T follicular helper cell (primary cell): Measurements from ENCODE around the gene BEST4.
"Not testable (repeated sequence)": the region's sequence is repeated elsewhere in the genome, so short reads cannot be mapped to it uniquely, and the experiment has no call there.

Source experiments
- DNase-seq: peaks from one replicate; pipeline ENCODE4 v3.0.0-alpha.2; 2020; ENCODE audit warnings: low read depth
- total RNA-seq, 2 experiments: gene quantifications; one replicate each; lab custom pipeline; 2026; lab: John Stamatoyannopoulos, UW

Gene BEST4
- total RNA-seq, result 0.52 to 1.9 reads per million in 2 experiments

DNA sequence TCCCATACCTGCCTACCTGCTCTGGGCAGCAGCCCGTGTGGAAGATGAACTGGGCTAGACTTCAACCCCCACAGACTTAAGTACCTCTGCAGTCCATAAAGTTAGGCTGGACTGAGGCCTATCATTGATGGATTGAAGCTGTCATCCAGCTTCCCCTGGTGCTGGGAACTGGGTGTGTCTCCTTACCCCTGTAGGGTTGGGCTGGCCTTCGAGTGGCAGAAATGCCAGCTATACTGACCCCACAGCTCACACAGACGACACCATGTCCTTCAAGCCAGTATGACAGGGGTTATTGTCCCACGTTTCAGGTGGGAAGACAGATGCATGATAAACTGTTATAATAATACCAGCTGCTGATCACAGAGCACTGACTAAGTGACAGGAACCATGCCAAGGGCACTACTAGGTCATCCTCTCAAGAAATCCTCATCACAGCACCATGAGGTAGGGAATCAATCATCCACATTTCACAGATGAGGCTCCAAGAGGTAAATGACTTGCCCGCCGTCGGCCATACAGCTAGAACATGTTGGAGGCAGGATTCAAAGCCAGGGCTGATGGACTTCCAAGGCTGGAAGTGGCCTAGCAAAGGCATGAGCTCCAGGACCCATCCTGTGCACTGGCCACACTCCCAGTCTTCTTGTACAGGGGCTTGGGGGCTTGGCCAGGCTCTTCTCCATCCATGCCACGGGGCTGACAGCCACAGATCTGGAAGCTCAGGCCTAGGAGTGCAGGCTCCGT, at the start of gene BEST4:
TSS of gene BEST4 (minus strand) at position 51 of the 741 bp plus-strand sequence. CDS start 465 bp downstream, outside the sequence.
- no peak for DNase-seq

DNA sequence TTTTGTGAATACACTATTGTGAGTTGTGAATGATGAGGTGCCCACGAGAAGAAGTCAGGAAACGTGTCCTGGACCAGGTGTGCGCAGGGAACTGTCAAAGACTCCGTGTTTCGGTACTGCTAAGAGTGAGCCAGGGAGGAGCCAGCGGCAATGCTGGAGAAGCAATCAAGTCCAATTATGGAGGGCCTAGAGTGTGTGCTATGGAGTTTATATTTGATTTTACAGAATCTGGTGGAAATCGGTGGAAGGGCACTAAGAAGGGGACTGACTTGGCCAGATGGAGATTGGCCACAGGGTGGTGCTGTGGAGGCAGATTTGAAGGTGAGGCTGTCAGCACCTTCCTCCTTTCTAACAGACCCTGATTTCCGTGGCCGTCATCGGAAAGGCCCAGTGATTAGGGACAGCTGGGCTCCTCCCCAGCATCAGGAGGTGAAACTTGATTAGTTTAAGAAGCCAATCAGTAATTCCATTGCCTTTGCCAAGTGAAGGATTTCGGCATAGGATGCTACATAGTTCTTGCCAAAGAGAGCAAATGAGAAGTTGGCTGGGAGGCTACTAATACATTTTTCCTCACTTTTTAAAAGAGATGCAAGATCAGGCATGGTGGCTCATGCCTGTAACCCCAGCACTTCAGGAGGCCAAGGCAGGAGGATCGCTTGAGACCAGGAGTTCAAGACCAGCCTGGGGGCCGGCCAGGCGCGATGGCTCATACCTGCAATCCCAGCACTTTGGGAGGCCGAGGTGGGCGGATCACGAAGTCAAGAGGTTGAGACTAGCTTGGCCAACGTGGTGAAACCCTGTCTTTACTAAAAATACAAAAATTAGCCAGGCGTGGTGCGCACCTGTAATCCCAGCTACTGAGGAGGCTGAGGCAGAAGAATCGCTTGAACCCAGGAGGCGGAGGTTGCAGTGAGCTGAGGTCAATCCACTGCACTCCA, 48.0 kb upstream of the BEST4 start:
- DNase-seq, result peak; percentile 73

DNA sequence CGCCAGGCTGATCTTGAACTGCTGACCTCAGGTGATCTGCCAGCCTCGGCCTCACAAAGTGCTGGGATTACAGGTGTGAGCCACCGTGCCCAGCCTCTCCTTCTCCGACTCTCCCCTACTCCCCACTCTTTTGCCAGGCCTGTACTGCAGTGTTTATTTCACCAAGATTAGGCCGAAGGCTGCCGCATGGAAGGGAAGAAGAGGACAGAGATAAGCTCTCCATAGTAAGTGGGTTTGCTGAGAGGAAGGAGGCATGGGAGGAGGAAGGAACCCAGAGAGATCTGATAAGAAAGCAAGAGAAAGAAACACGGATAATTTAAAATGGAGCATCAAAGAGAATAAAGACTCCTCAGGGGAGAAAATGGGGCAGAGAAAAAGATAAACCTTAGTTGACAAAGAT, 46.4 kb upstream of the BEST4 start:
- no peak for DNase-seq

DNA sequence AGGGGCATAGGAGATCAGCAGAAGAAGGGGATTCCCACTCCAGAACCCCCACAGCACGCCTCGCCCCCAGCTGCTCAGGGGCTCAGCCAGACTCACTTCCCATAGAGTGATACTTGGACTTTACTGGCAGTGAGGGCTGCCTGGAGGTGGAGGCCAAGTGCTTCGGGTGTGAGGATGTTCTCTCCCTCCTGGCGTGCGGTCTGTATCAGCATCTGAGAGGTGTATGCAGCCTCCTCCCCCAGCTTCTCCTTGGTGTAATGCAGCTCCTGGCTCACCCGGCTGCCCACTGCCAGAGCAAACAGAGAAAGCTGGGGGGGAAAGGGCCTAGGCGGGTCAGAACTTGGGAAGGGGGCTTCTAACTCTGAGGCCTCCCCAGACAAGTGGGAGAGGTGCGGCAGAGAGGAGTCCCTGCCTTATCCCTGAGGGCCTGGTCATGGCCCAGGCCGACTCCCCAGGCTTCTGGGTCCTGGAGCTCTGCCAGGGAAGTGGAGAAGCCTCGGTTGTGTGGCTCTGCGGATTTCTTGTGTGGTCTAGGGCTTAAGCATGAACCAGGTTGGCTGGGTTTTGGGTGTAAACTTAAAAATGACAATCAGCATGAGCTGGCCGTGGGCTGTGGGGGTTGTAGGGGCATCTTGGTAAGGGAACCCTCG, 44.2 kb upstream of the BEST4 start:
- DNase-seq, result no peak

DNA sequence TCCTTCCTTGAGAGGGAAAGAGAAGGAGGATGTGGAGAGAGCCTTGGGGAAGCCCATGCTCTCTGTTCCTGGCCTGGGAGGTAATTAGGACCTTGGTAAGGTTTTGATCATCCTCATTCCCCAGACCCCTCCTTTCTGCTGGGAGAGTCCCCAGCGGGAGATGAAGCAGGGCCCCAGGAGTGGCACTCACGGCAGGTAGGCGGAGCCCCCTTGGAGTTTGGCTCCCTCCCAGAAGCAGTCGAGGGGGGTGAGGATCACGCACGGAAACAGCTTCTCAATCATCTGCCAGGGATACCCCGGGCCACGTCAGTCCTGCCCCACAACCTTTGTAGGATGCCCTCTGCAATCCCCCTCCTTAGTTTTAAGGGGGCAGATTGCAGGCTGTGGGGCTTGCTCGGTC, 43.5 kb upstream of the BEST4 start:
- DNase-seq, result no peak

DNA sequence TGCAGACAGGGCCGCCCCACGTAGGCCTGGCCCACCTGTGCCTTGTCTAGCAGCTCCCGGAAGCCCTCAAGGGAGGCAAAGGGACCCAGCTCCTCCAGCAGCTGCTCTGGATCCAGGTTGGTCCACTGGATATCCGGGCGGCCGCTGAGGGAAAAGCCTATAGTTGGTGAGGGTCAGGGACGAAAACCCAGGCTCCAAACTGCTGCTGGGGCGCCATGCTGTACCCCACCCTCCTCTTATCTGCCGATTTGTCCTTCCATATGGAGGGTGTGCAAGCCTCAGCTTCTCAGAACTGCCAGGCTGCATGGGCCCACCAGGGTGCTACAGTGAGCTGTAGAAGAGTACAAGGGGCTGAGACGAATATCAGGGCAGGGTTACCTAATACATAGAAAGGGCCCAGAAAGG, 42.9 kb upstream of the BEST4 start:
- no peak for DNase-seq

DNA sequence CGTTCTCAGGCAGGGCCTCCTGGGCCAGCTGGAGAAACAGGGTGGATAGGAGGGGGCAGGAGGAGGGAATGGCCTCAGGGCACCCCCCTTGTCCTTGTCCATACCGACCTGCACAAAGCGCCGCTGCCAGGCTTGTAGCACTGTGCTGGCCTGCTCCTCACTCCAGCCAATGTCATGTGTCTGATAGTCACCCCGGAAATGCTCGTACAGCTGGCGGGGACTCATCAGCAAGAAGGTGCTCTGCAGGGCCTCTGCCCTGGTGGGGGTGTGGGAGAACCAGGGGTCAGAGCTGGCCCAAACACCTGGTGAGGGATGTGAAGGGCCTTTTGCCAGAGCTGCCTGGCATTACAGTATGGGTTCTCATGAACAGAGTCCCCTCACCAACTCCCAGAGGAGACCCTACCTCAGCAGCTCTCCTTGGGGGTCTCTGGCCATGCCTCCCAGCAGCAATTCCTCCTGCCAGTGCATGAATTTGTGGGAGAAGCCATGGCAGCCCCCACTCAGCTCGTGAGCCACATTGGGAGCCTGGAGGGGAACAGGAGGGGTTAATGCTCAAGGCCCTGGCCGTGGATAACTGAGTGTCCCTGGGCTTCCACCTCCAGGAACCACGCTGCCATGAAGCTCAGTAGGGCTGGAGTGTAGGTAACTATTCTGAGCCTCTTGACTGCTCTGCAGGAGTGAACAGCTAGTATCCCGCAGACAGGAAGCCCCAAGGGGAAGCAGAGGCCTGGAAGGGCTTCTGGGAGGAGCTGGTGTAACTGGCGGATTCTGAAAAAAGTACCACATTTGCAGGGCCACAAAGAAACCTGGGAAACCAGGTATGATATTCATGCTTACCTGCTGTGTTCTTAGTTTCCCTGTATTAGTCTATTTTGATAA, 41.8 kb upstream of the BEST4 start:
- no peak for DNase-seq

DNA sequence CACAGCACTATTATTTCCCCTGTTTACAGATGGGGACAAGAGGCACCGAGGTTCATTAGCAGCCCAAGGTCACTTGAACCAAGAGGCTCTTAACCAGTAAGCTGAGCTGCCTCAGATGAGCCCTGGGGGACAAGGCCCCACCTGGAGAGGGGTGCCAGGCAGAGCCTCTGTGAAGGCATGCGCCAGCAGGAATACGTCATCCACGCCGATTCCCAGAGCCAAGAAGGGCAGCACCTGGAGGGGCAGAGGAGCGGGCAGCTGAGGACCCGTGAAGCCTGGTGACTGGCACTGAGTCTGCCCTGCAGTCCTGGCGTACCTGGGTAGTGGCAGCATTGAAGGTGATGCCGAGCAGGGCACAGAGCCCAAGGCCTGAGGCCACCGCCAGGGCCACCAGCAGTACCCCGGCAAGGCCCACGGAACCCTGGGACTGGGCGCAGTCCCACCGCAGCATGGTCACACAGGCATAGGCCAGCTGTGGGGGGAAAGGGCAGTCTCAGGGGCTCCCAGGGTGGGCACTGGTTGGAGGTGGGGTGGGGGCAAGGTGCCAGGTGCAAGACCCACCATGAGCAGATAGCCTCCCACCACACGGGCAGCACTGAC, 41.0 kb upstream of the BEST4 start:
- DNase-seq, result no peak

DNA sequence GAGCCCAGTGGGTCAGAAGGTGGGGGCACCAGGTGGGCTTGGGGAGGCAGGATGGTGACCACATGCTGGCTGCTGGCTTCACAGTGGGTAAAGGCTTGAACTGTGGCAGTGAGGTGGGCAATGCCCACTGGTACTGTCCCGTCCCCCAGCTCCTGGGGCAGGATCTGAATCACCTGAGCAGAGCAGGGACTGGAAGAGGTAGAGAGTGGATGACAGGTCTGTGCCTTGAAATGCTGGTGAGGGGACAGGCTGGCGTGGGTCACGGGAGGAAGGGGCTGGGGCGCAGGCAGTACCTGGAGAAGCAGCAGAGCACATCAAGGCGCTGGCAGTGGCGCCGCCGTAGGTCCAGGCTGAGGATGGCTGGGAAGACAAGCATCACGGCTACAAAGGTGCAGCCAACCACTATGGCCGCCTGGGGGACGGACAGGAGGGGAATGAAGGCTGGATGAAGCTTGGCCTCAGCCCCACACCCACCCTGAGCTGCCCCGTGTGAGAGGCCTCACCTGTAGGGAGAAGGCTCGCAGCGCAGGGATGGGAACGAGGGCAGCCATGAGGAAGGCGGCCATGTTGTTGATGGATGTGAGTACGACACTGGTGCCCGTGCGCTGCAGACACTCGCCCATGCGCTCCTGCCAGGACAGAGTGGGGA, 40.2 kb upstream of the BEST4 start:
- DNase-seq, result no peak

DNA sequence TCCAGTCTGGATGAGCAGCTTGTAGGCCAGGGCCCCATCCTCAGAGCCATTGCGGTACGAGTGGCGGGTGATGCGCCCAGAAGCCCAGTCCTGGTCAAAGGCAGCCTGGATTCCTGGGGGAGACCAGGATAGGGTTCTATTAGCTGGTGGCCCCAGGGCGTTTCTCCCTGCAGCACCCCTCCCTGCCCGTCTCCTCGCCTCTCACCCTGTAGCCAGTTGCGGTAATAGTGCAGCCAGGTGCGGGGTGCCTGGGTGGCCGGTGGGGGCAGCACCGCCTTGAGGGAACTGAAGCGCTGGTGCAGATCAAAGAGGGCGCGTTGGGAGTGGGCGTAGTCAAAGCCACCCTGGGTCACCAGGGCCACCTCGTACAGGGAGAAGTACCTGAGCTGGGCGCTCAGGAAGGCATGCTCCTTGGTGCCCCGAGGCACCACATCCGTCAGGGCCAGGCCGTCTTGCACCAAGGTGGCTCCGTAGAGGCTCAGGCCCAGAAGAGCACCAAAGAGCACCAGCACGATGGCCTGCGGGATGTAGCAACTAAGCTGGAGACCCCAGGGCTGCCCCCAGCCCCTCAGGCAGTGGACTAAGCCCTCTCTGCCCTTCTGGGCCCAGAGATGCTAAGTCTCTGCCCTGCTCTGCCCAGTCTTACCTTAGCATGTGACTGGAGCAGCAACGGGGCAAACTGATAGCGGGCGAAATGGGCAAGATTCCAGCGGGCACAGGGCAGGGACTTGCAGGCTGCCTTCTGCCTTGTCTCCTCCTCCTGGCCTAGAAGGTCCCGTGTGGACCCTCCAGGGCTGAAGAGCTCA, 39.4 kb upstream of the BEST4 start:
- DNase-seq, result no peak

DNA sequence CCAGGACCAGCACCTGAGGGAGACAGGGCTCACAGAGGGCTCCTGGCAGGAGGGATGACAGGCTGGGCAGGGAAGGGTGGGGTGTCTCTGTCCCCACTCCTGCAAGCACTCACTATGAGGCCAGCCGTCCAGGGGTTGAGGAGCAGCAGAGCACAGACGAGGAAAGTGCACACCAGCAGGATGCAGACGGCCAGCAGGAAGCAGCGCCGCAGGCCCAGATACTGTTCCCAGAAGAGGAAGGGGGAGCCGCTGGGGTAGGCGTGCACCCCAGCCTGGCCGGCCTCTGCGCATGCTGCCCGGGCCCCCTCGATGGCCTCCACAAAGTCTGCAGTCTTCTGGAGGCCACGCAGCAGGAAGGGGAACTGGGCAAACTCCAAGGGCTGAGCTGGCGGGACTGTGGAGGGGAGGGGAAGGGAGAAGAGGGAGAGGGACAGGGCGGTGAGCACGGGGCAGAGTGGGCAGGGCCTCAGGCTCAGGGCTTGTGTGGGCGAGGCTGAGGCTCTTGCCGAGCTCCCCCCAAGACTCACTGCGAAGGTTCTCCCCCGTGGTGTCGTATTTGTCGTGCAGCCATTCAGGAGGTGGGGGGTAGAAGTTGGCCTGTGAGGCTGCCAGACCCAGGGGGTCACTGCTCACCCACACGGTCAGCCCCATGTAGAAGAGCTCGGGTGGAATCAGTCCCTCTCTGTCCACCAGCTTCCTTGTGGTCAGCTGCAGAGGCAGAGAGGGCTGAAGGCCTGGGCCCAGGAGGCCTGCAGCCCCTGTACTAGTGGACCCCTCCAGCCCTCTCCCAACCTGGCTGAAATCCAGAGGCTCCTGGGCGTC, 38.6 kb upstream of the BEST4 start:
- DNase-seq, result no peak

DNA sequence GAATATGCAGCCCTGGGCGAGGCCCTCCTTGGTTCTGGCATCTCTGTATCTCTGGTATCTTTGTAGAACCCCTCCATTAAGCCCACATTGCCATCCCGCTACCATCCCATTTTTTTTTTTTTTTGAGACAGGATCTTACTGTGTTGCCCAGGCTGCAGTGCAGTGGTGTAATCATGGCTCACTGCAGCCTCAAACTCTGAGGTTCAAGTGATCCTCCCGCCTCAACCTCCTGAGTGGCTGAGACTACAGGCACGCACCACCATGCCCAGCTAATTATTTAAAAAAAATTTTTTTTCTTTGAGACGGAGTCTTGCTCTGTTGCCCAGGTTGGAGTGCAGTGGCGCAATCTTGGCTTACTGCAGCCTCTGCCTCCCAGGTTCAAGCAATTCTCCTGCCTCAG, 36.4 kb upstream of the BEST4 start:
- not testable (repeated sequence) for DNase-seq

DNA sequence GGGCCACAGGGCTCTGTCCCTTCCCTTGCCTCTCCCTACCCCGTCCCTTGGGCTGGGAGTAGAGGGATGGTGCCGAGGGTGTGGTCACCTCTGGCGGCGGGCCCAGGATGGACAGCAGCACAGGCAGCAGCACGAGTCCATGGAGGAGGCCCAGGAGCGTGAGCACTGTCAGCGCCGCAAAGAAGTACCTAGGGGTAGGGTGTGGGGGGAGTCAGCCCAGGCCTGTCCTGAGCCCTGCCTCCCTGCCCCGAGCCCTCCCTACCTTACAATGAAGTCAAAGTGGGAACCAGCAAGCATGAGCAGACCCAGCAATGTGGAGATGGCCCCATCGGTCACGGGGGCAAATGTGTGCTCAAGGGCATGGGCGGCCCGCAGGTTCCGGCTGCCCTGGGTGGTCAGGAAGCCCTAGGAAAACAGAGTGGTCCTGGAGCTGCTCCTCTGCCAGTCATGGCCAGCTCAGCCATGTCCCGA, 35.0 kb upstream of the BEST4 start:
- no peak for DNase-seq

DNA sequence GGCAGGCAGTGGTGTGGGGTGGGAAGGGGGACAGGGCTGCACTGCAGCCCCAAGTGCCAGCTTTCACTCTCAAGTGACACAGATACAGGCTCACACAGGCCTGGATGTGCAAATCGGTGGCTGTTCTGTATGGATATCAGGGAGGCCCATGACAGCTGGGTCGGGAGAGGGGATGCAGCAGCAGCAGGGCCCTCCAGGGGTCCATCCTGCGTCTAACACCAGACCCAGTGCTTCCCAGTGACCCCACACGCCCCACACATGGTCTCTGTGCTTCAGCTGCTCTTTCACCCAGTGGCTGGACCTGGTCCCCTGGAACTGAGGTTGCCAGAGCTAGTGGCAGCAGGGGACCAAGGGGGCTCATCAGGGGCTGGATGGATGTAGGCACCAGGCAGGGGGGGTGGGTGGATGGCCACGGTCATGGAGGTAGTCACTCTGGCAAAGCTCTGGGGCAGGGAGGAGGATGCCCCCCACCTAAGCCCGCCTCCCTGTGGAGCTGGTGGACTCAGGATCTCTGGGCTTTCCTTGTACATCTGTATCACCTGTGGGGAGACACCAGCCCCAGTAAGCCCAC, 34.2 kb upstream of the BEST4 start:
- no peak for DNase-seq

DNA sequence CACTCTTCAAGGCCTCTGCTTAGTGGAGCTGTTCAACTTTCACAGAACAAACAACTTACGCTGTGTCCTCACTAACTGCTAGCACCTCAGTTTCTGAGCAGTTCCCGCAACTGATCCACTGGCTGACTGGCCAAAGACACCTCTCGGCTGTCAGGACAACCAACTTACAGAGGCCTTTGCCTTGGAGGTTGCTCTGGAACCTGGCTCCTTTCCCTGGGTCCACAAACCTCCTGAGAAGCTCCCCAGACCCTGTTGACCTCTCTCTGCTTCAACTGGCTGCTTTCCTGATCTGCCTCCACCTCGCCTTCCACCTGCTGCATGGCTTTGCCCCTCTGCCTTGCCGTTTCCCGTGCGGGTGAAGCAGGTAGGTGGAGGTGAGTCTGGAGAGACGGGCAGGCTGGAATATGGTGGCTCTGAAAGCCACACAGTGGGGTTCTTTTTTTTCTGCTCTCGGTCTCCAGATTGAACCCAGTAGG, 33.3 kb upstream of the BEST4 start:
- DNase-seq, result no peak

DNA sequence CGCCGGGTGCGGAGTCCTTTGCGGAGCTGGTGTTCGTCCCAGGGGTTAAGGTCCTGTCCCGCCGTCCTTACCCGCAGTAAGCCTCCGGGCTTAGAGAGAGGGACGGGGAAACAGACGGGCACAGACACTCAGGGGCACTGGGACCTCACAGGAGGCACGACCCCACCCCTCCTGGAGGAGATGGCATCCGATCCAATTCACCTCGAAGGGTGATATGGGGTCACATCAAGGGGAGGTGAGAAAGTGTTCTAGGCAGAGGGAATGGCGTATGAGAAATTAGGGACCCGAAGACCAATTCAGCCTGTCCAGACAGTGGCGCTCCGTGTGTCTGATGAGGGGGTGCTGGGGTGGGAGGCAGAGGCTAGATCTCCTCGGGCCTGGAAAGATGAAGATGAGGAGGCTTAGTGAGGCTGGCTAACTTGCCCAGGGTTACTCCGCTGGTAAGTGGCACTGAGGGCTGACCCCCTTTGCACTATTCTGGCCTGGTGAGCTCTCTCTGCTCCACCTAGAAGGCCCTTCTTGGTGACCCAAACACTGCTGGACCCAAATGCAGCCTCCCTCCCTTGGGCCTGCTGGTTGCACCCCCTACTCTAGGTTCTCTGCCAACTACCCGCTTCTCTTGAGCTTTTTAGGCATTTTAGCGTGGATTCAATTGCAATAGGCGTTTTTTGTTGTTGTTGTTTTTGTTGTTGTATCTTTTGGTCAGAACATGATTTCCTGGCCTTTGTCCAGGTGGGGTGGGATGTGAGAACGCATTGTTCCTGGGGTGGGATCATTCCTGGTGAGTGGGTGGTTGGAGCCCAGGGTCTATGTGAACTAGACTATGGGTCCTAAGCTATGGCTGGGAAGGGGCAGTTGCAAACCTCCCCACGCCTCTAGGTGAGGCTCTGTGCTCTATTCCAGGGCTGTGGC, 32.6 kb upstream of the BEST4 start:
- DNase-seq, result no peak
